Measurements from ENCODE around the gene ACTL6B.

The ACTL6B gene

DNA sequence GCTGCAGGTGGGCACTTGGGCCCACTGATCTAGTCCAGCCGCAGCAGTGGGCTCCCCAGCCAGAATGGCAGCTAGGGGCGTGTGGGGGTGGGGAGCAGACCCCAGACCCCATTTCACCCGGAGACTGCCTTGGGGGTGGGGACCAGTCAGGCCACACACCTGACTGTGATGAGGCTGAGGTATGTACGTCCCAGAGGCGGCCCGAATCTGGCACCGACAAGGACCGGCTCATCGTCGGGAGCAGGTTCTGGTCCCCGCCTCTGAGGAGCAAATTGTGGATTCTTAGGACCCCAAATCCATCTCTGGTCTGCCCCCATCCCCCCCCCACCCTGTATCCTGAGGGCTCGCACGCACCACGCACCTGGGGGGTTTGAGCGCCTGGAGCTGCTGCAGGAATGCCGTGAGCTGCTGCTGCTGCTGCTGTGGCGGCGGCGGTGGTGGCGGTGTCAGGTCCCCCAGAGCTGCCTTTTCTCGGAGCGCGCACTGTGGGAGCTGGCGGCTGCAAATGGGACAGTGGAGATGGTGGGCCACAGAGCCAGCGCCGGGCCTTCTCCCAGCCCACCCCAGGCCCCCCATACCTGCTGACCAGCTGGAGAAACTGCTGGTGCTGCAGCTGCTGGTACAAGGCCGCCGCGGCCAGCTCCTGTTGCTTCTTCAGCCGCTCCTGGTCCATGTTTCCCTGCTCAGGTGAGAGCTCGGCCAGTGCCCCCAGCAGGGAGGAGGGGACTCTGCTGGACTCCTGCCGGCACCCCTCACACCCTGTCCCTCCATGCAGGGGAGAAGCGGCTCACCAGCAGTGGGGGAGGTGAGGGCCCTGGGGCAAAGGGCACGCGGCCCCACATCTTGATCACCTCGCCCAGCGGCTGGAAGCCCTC, 27.6 kb upstream of the ACTL6B start:
- DNase-seq (ENCODE audit: low spot score) = no peak

- DNase-seq (ENCODE audit: low spot score) = no peak
Observed at GRCh38 chr7:100682991-100683658, 26.9 kb upstream of the ACTL6B start.

GRCh38 chr7:100682228-100682741, 26.0 kb upstream of the ACTL6B start:
- DNase-seq (ENCODE audit: low spot score) = no peak

GRCh38 chr7:100681491-100682227, 25.4 kb upstream of the ACTL6B start:
- DNase-seq (ENCODE audit: low spot score) = no peak

DNA sequence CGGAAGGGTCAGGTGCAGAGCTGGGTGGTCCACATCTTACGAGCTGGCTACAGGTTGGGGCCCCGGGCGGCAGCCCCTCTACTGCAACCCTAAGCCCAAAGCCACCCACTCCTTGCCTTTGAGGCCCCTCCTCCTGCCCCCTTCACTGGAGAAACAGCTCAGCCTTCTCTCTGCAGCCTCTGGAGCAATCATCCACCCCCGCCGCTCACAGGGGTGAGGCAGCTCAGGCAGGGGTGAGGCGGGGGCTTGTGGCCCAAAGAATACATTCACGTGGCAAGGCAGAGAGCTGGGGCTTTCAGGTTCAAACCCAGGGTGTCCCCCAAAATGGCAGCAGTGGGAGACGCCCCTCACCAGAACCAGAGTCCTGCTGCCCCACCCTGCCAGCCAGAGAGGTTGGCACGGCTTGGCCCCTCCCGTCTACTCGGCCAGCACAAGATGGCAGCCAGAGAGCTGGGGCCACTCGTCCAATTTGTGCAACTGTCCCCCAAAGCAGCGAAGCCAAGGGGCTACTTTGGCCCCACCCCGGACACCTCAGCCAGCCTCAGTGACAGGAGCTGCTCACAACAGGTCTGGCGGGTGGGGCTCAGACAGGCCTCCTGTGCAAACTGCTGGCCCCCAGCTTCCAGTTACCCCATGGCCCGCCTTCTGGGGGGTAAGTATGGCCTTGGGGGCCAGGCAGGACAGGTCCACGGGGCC, 24.5 kb upstream of the ACTL6B start:
- DNase-seq (ENCODE audit: low spot score) = no peak

- DNase-seq (ENCODE audit: low spot score) = peak; percentile 32
Observed at GRCh38 chr7:100679927-100680575, 23.8 kb upstream of the ACTL6B start.

DNA sequence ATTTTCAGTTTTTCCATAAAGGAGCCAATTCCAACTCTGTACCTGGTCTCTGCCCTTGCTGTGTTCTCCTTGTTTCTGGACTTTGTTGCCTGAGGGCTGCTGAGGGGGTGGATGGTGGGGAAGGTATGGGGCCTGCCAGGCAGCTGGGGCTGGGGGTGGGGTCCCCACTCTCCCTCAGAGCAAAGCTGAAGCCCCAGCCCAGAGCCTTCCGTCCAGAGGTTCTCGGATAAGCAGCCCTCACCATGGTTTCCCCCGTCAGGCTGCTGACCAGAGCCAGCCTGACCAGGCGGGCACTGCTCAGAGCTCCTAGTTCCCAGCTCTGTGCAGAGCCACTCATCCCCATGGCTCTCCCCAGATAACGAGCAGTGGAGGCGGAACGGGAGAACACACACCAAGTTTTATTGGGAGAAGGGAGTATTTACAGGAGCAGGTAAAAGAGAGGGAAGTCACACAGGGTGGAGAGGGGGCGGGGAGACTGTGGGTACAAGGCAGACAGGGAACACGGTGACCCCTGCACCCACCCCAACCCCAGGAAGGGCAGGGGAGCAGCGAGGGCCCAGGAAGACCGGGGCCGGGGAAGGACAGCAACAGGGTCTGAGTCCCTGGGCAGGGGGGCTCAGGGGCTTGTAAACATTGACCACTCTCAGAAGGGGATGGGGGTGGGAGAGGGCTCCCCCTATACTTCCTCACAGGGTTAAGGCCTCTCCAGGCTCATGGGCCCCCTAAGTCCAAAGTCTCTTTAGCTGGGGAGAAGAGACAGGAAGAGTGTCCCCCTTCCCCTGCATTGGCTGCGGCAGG, 23.1 kb upstream of the ACTL6B start:
- peak; percentile 32 for DNase-seq (ENCODE audit: low spot score)

- DNase-seq (ENCODE audit: low spot score) = peak; percentile 20
Observed at GRCh38 chr7:100678291-100678984, 22.2 kb upstream of the ACTL6B start.

DNA sequence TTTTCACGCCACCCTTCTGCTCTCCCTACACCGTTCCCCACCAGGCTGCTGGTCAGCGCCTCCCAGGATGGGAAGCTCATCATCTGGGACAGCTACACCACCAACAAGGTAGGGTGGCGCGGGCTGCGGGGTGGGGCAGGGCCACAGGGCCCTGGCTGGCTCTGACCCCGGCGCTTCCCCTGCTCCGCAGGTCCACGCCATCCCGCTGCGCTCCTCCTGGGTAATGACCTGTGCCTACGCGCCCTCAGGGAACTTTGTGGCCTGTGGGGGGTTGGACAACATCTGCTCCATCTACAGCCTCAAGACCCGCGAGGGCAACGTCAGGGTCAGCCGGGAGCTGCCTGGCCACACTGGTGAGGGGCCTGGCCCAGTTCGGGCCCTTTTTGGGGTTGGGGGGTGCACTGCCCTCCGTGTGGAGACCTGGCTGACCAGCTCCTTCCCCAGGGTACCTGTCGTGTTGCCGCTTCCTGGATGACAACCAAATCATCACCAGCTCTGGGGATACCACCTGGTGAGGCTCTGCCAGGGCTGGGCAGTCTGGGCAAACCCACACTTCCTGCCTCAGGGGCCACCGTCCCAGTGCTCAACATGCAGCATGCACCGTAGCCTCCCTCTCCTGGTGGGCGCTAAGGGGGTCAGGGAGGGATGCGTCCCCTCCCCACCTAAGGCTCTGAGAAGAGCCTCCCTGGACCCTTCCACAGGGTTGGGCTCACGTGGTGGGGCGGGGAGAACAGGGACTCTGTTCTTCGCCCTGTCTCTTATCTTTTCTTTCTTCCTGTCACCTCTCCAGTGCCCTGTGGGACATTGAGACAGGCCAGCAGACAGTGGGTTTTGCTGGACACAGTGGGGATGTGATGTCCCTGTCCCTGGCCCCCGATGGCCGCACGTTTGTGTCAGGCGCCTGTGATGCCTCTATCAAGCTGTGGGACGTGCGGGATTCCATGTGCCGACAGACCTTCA, 21.3 kb upstream of the ACTL6B start:
- DNase-seq (ENCODE audit: low spot score) = peak; percentile 20

DNA sequence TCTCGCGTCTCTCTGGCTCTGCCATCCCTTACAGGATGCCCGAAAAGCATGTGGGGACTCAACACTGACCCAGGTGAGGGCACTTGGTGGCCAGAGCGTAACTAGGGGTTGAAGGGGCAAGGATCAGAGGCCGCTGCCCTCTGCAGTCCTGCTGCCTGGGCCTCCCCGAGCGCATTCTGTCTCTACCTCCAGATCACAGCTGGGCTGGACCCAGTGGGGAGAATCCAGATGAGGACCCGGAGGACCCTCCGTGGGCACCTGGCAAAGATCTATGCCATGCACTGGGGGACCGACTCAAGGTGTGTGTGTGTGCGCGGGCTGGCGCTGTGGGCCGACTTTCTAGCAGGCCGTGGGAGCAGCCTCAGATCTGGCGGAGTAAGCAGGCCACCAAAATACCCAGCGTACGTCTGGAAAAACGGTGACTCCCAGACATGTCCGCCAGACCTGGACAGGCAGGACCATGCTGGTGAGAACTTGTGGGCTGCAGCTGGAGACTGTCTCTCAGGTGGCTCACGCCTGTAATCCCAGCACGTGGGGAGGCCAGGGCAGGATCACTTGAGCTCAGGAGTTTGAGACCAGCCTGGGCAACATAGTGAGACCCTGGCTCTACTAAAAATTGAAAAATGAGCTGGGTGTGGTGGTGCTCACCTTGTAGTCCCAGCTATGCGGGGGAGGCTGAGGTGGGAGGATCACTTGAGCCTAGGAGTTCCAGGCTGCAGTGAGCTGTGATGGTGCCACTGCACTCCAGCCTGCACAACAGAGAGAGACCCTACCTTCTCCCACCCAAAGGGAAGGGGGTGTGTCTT, 20.5 kb upstream of the ACTL6B start:
- DNase-seq (ENCODE audit: low spot score) = peak; percentile 10

- peak; percentile 44 for DNase-seq (ENCODE audit: low spot score)
Observed at GRCh38 chr7:100675581-100676350, 19.5 kb upstream of the ACTL6B start.

DNA sequence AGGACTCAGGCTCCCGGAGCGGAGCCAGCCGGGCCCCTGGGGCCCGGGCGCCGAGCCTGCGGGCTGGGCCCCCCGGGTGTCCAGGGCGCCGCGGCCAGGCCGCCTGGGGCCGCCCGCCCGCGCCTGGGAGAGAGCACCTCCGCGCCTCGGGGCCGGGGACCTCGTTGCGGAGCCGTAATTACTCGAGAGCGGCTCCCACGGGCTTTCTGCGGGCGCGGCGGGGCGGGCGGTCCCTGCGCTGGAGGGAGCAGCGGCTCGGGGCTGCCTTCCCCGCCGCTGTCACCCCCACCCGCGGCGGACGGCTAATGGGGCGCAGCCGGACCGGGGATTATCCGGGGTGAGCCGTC, 18.8 kb upstream of the ACTL6B start:
- peak; percentile 38 for DNase-seq (ENCODE audit: low spot score)

DNA sequence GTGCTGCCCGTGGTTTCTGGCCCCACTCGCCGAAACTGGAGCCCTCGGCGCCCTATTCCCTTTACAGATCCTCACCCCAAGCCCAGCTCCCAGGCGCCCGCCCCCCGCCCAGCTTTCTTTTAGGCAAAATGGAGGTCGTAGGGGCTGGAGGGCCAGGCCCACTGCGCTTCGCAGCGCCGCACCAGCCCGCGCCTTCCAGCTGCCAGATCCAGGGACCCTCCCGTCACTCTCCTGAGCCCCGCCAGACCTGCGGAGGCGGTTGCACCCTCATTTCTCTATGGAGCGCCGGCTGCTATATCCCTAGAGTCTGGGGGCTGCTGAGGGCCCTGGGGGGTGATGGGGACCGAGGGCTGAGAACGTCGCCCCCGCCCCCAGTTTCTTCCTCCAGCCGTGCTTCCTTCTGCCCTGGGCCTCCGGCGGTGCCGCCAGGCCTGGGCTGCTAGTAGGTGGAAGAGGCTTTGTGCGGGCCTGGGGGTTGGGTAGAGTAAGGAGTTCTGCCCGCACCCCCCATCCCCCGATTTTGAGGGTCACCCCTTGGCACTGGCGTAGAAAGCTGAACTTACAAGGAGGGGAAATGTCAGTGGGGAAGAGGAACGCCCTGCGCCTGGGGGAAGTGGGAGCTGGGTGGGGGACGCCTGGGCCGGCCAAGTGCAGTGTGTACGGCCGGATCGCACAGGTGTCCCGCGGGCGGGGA, 18.3 kb upstream of the ACTL6B start:
- peak; percentile 41 for DNase-seq (ENCODE audit: low spot score)

GRCh38 chr7:100673942-100674410, 17.7 kb upstream of the ACTL6B start:
- peak; percentile 42 for DNase-seq (ENCODE audit: low spot score)

- peak; percentile 99 for DNase-seq (ENCODE audit: low spot score)
Observed at GRCh38 chr7:100673302-100673941, 17.2 kb upstream of the ACTL6B start, which contains the start of gene GNB2. Gene GNB2 (plus strand): TSS chr7:100673740. CDS start chr7:100676266, 2,526 bp downstream.

Data from HuH-7 (cell line).